ENCODE data around the gene TTR. TPM values are rescaled to one million over a fixed set of nuclear protein-coding genes. Genes with fewer than 3 reads are reported as not detected.

TTR gene
- polyA plus RNA-seq, 1 donor = 0.23 TPM

Other genes with a start within 250 kb of the TTR start
- gene DSG4, start 215.1 kb upstream of the TTR start, polyA plus RNA-seq (ENCODE audit: insufficient read length) = not detected
- not detected for gene DSG3, start 144.1 kb upstream of the TTR start, polyA plus RNA-seq (ENCODE audit: insufficient read length)
- gene DSG2, start 93.7 kb upstream of the TTR start, polyA plus RNA-seq (ENCODE audit: insufficient read length) = 55.9 TPM
- 20.7 TPM for gene B4GALT6, start 92.7 kb downstream of the TTR start, polyA plus RNA-seq (ENCODE audit: insufficient read length)
- gene SLC25A52, start 169.0 kb downstream of the TTR start, polyA plus RNA-seq (ENCODE audit: insufficient read length) = 0.67 TPM